ENCODE data around the gene DSTYK.

DNA sequence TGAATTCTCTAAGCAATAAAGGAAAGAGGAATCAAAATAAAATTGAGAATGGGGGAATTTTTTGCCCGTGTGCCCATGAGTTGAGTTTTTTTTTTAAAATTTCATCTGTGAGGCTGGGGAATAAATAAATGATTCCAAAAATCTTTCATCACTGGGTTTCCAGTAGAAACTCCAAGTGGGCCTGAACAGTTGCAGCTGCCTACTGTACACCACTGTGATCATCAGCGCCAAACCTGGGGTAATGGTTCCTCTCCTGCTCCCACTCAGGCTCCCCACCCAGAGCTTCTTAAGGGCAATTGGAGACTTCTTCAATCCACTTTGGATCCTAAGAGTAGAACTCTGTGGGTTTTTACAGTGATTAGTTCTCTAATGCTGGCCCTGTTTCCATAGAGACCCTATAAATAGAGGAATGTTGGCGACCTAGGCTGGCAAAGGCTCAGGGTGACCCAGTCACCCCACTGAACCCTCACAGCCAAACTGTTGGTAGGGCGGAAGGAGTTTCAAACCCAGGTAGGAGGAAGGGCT lies 25.5 kb upstream of the DSTYK start:
- TF ChIP-seq, protein P1, sequence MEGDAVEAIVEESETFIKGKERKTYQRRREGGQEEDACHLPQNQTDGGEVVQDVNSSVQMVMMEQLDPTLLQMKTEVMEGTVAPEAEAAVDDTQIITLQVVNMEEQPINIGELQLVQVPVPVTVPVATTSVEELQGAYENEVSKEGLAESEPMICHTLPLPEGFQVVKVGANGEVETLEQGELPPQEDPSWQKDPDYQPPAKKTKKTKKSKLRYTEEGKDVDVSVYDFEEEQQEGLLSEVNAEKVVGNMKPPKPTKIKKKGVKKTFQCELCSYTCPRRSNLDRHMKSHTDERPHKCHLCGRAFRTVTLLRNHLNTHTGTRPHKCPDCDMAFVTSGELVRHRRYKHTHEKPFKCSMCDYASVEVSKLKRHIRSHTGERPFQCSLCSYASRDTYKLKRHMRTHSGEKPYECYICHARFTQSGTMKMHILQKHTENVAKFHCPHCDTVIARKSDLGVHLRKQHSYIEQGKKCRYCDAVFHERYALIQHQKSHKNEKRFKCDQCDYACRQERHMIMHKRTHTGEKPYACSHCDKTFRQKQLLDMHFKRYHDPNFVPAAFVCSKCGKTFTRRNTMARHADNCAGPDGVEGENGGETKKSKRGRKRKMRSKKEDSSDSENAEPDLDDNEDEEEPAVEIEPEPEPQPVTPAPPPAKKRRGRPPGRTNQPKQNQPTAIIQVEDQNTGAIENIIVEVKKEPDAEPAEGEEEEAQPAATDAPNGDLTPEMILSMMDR (IDR thresholded peaks at IDR 0.05; ENCODE audit: low read length), result no peak
- TF ChIP-seq EZH2phosphoT487 (IDR thresholded peaks at IDR 0.05; ENCODE audit: low read length), result no peak

All from MM.1S (cell line).